ENCODE results near the gene PCNT. TPM values are rescaled to one million over a fixed set of nuclear protein-coding genes. Genes with fewer than 3 reads are reported as not detected.

The PCNT gene
- total and polyA plus RNA-seq, 2 donors (not counting 1 experiment from before 2014, with no cell fraction given): 20.3 to 58.1 TPM

DNA sequence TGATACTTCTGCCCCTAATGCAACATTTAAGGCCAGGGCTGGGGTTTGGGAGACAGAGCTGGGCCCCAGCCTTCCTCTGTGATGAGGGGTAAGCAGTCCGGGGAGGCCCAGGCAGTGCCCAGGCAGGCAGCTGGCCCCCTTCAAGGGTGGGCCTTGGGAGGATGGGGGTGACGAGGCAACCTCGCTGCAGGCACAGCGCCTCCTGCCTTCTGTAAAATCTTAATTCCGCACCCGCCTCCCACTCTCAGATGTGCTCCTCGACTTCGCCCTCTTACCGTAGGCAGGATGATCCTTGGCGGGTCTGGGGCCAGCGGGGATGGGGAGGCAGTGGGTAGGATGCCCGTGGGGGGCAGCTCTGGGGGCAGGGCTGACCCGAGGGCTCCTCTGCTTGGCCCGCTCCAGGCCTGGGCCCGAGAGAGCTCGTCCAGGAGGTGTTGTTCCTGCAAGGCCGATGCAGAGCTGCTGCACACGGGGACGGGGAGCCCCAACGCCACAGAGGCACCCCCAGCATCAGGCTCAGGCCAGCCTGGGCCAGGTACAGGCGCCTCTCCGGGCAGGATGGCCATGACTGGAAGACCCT is 9.4 kb upstream of the PCNT start:
- no peak overlapping the region for H2AFZ ChIP-seq (ENCODE audit: insufficient read depth, low read depth, low read length, poor library complexity, severe bottlenecking)
- H4K20me1 ChIP-seq (ENCODE audit: control insufficient read depth, insufficient read depth, low read length, poor library complexity, severe bottlenecking): no peaks in the 10 kb centered on the region
- H3K27me3 ChIP-seq (replicated peaks in 1 of 4; ENCODE audit: control extremely low read depth in 1 of 4, control insufficient read depth in 3 of 4, insufficient read depth in 4 of 4, low read length in 3 of 4): no peaks in the 10 kb centered on the region
- H3K4me1 ChIP-seq (ENCODE audit: control insufficient read depth in 2 of 2, insufficient read depth in 2 of 2, low read length in 2 of 2): no peaks in the 10 kb centered on the region
- DNase-seq (no peak), ATAC-seq (ENCODE audit: low read depth) (no peak)
- no peaks in the 10 kb centered on the region for H3K9me3 Mint-ChIP-seq (ENCODE audit: insufficient read depth)
- H3K27ac Mint-ChIP-seq: no peak overlapping the region
- intact Hi-C loops (cut with micrococcal nuclease): no loop called here
- no peak overlapping the region for H3K4me3 ChIP-seq (ENCODE audit: control extremely low read depth in 1 of 5, extremely low read depth in 1 of 5, insufficient read depth in 1 of 5, low read depth in 2 of 5, low read length in 4 of 5)
- no peaks in the 10 kb centered on the region for H3K36me3 ChIP-seq (replicated peaks in 1 of 2; ENCODE audit: control extremely low read depth in 1 of 2, control insufficient read depth in 1 of 2, extremely low read depth in 1 of 2, insufficient read depth in 2 of 2, low read length in 1 of 2)
- H3K9ac ChIP-seq (ENCODE audit: low read length): no peak overlapping the region
- peaks cover 8% of the 10 kb centered on the region for H3K79me2 ChIP-seq (ENCODE audit: control insufficient read depth, insufficient read depth, low read length)
- H3K27me3 Mint-ChIP-seq: no peaks in the 10 kb centered on the region
- H3K4me1 Mint-ChIP-seq: no peaks in the 10 kb centered on the region
- ChIA-PET POLR2A (no interaction called here), CTCF (no interaction called here)
- 98% methylated on average over 21 of the region's 22 CpGs for WGBS (ENCODE audit: insufficient coverage)
- TF ChIP-seq, protein P1, sequence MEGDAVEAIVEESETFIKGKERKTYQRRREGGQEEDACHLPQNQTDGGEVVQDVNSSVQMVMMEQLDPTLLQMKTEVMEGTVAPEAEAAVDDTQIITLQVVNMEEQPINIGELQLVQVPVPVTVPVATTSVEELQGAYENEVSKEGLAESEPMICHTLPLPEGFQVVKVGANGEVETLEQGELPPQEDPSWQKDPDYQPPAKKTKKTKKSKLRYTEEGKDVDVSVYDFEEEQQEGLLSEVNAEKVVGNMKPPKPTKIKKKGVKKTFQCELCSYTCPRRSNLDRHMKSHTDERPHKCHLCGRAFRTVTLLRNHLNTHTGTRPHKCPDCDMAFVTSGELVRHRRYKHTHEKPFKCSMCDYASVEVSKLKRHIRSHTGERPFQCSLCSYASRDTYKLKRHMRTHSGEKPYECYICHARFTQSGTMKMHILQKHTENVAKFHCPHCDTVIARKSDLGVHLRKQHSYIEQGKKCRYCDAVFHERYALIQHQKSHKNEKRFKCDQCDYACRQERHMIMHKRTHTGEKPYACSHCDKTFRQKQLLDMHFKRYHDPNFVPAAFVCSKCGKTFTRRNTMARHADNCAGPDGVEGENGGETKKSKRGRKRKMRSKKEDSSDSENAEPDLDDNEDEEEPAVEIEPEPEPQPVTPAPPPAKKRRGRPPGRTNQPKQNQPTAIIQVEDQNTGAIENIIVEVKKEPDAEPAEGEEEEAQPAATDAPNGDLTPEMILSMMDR (IDR thresholded peaks at IDR 0.05): no peak
- no peak for TF ChIP-seq EZH2 (IDR thresholded peaks at IDR 0.05; ENCODE audit: borderline replicate concordance, insufficient read depth, low read depth, low read length, poor library complexity, severe bottlenecking)
- H3K4me2 ChIP-seq (replicated peaks; ENCODE audit: low read depth, low read length, poor library complexity, severe bottlenecking): no peak overlapping the region
- no peak overlapping the region for H3K27ac ChIP-seq (ENCODE audit: low read length in 2 of 2)
- no peak overlapping the region for H3K4me3 Mint-ChIP-seq
- H3K9me3 ChIP-seq (ENCODE audit: control extremely low read depth in 1 of 3, control insufficient read depth in 2 of 3, insufficient read depth in 1 of 3, low read length in 2 of 3): no peaks in the 10 kb centered on the region

DNA sequence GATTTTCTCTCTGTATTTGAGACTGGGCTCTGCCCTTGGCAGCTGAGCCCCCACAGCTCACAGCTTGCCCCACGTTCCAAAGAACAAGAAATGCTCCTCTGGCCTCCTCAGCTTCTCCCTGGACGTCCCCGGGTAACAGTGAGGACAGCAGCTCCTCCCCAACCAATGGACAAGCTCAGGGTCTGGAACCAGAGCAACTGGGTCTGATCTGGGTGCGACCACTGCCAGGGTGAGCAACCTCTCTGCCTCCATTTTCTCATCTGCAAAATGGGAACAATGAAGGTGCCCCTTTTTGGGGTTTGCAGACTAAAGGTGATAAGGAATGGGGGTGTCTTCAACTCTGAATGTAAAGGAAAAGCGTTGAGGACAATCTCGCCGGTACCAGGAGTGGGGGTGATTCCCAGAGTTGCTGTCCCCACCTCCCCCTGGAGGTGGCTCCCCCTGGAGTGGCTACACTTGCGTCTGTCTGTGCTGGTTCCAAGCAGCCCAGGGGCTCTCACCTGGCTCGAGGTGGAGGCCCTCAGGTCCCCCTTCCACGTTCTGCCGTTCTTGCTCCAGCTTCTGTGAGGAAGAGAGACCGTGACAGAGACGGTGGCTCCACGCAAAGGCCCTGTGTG is 7.1 kb upstream of the PCNT start:
- Histone ChIP-seq H3K27ac (ENCODE audit: low read length in 2 of 2) (no peak overlapping the region), H2AFZ (ENCODE audit: insufficient read depth, low read depth, low read length, poor library complexity, severe bottlenecking) (no peak overlapping the region), H3K36me3 (replicated peaks in 1 of 2; ENCODE audit: control extremely low read depth in 1 of 2, control insufficient read depth in 1 of 2, extremely low read depth in 1 of 2, insufficient read depth in 2 of 2, low read length in 1 of 2) (no peaks in the 10 kb centered on the region), H3K4me2 (replicated peaks; ENCODE audit: low read depth, low read length, poor library complexity, severe bottlenecking) (no peak overlapping the region), H3K4me3 (ENCODE audit: control extremely low read depth in 1 of 5, extremely low read depth in 1 of 5, insufficient read depth in 1 of 5, low read depth in 2 of 5, low read length in 4 of 5) (no peak overlapping the region), H3K27me3 (replicated peaks in 1 of 4; ENCODE audit: control extremely low read depth in 1 of 4, control insufficient read depth in 3 of 4, insufficient read depth in 4 of 4, low read length in 3 of 4) (no peaks in the 10 kb centered on the region), H3K4me1 (ENCODE audit: control insufficient read depth in 2 of 2, insufficient read depth in 2 of 2, low read length in 2 of 2) (peaks cover 0 to 3% of the 10 kb centered on the region in 2 donors), H3K79me2 (ENCODE audit: control insufficient read depth, insufficient read depth, low read length) (peaks cover 11% of the 10 kb centered on the region), H3K9ac (ENCODE audit: low read length) (no peak overlapping the region), H4K20me1 (ENCODE audit: control insufficient read depth, insufficient read depth, low read length, poor library complexity, severe bottlenecking) (no peaks in the 10 kb centered on the region), H3K9me3 (ENCODE audit: control extremely low read depth in 1 of 3, control insufficient read depth in 2 of 3, insufficient read depth in 1 of 3, low read length in 2 of 3) (no peaks in the 10 kb centered on the region)
- 96% methylated on average over 13 of the region's 14 CpGs for WGBS (ENCODE audit: insufficient coverage)
- Mint-ChIP-seq H3K27ac (no peak overlapping the region), H3K4me3 (no peak overlapping the region), H3K9me3 (ENCODE audit: insufficient read depth) (no peaks in the 10 kb centered on the region), H3K27me3 (no peaks in the 10 kb centered on the region), H3K4me1 (peaks cover 10% of the 10 kb centered on the region)
- TF ChIP-seq, protein P1 (IDR thresholded peaks at IDR 0.05): no peak
- TF ChIP-seq EZH2 (IDR thresholded peaks at IDR 0.05; ENCODE audit: borderline replicate concordance, insufficient read depth, low read depth, low read length, poor library complexity, severe bottlenecking): no peak
- no peak for DNase-seq
- ATAC-seq (ENCODE audit: low read depth): no peak
- POLR2A ChIA-PET: no interaction called here
- CTCF ChIA-PET: no interaction called here
- intact Hi-C loops (cut with micrococcal nuclease): no loop called here

All from B cell (primary cell).